Mesenchymal stem cell (in vitro differentiated cells and primary cell): ENCODE measurements around the gene PYGO2.

Experiments used
- DNase-seq: peaks from one replicate; pipeline ENCODE4 v3.0.0-alpha.2; 2013
- H2AFZ ChIP-seq: one replicate; pipeline ENCODE4 v1.6.1; 2013; ENCODE audit warnings: low read depth, mild to moderate bottlenecking, control low read depth, inconsistent platforms, low read length, moderate library complexity
- H2AK5ac ChIP-seq: 2 replicates; pipeline ENCODE4 v1.6.1; 2013; ENCODE audit warnings: low read length, moderate library complexity, mild to moderate bottlenecking, inconsistent platforms; ENCODE audit not compliant: severe bottlenecking
- H2BK120ac ChIP-seq: one replicate; pipeline ENCODE4 v1.6.1; 2013; ENCODE audit warnings: low read depth, mild to moderate bottlenecking, inconsistent platforms, low read length, moderate library complexity
- H2BK12ac ChIP-seq, 2 experiments: one replicate each; pipeline ENCODE4 v1.6.1; 2013; ENCODE audit warnings: inconsistent platforms in 2 of 2, low read length in 2 of 2, mild to moderate bottlenecking in 2 of 2, moderate library complexity in 2 of 2, control low read depth in 1 of 2
- H2BK15ac ChIP-seq: one replicate; pipeline ENCODE4 v1.6.1; 2013; ENCODE audit warnings: mild to moderate bottlenecking, low read depth, inconsistent platforms; ENCODE audit not compliant: poor library complexity, severe bottlenecking
- H2BK5ac ChIP-seq: 2 replicates; pipeline ENCODE4 v1.6.1; 2013; ENCODE audit warnings: low read depth, mild to moderate bottlenecking, low read length, control low read depth, inconsistent platforms; ENCODE audit not compliant: poor library complexity, severe bottlenecking
- H3K14ac ChIP-seq, 2 experiments: one replicate each; pipeline ENCODE4 v1.6.1; 2013; ENCODE audit warnings: inconsistent platforms in 2 of 2, low read length in 2 of 2, control low read depth in 1 of 2, mild to moderate bottlenecking in 1 of 2, moderate library complexity in 1 of 2
- H3K18ac ChIP-seq, 2 experiments: one replicate each; pipeline ENCODE4 v1.6.1; 2013; ENCODE audit warnings: inconsistent platforms in 2 of 2, low read length in 2 of 2, control low read depth in 1 of 2, low read depth in 1 of 2, mild to moderate bottlenecking in 1 of 2
- H3K23ac ChIP-seq, 2 experiments: one replicate each; pipeline ENCODE4 v1.6.1; 2013; ENCODE audit warnings: inconsistent platforms in 2 of 2, low read length in 2 of 2, mild to moderate bottlenecking in 2 of 2, moderate library complexity in 2 of 2, control low read depth in 1 of 2
- H3K27ac ChIP-seq: 2 replicates; pipeline ENCODE4 v1.5.1; 2013; ENCODE audit warnings: mild to moderate bottlenecking, moderate library complexity, low read length, control low read depth, inconsistent platforms; ENCODE audit not compliant: poor library complexity, severe bottlenecking
- H3K27me3 ChIP-seq, 2 experiments: 2 replicates each; pipeline versions ENCODE4 v1.6.1 to v1.7.0; 2013; ENCODE audit warnings: low read length in 2 of 2, mild to moderate bottlenecking in 2 of 2, moderate library complexity in 2 of 2, control low read depth in 1 of 2, inconsistent platforms in 1 of 2; ENCODE audit not compliant: control insufficient read depth in 1 of 2, insufficient read depth in 1 of 2
- H3K36me3 ChIP-seq, 2 experiments: 2 replicates each; pipeline versions ENCODE4 v1.6.1 to v1.7.0; 2013; ENCODE audit warnings: low read length in 2 of 2, control low read depth in 1 of 2, inconsistent platforms in 1 of 2, low read depth in 1 of 2, mild to moderate bottlenecking in 1 of 2; ENCODE audit not compliant: insufficient read depth in 2 of 2, control insufficient read depth in 1 of 2
- H3K4ac ChIP-seq, 2 experiments: one replicate each; pipeline ENCODE4 v1.6.1; 2013; ENCODE audit warnings: inconsistent platforms in 2 of 2, low read length in 2 of 2, mild to moderate bottlenecking in 2 of 2, moderate library complexity in 2 of 2, control low read depth in 1 of 2, low read depth in 1 of 2
- H3K4me1 ChIP-seq: 2 replicates; pipeline ENCODE4 v1.6.1; 2013; ENCODE audit warnings: low read depth, low read length, control low read depth; ENCODE audit not compliant: control insufficient read depth, insufficient read depth
- H3K4me2 ChIP-seq: 2 replicates; pipeline ENCODE4 v1.6.1; 2013; ENCODE audit warnings: low read length, mild to moderate bottlenecking, inconsistent platforms; ENCODE audit not compliant: poor library complexity, severe bottlenecking
- H3K4me3 ChIP-seq, 2 experiments: 2 replicates each; pipeline versions ENCODE4 v1.5.1 to v1.7.0; 2013; ENCODE audit warnings: low read length in 2 of 2, mild to moderate bottlenecking in 2 of 2, control low read depth in 1 of 2, low read depth in 1 of 2; ENCODE audit not compliant: insufficient read depth in 1 of 2
- H3K79me1 ChIP-seq: replicated peaks from 2 replicates; pipeline ENCODE4 v1.6.1; 2013; ENCODE audit warnings: mild to moderate bottlenecking, control low read depth, low read length, inconsistent platforms; ENCODE audit not compliant: poor library complexity, severe bottlenecking
- H3K9ac ChIP-seq: 2 replicates; pipeline ENCODE4 v1.7.0; 2013; ENCODE audit warnings: mild to moderate bottlenecking, low read length, moderate library complexity
- H3K9me3 ChIP-seq: 2 replicates; pipeline ENCODE4 v1.7.0; 2013; ENCODE audit warnings: mild to moderate bottlenecking, low read length; ENCODE audit not compliant: control insufficient read depth
- H4K8ac ChIP-seq: one replicate; pipeline ENCODE4 v1.6.1; 2013; ENCODE audit warnings: inconsistent platforms, mild to moderate bottlenecking, low read length, moderate library complexity
- H4K91ac ChIP-seq: one replicate; pipeline ENCODE4 v1.6.1; 2013; ENCODE audit warnings: mild to moderate bottlenecking, low read length, inconsistent platforms
- WGBS: methylation state at CpG from one replicate; pipeline ENCODE4 v1.1.7; 2013; ENCODE audit warnings: mixed read lengths; 5-methylcytosine and 5-hydroxymethylcytosine counted together

Gene PYGO2

DNA sequence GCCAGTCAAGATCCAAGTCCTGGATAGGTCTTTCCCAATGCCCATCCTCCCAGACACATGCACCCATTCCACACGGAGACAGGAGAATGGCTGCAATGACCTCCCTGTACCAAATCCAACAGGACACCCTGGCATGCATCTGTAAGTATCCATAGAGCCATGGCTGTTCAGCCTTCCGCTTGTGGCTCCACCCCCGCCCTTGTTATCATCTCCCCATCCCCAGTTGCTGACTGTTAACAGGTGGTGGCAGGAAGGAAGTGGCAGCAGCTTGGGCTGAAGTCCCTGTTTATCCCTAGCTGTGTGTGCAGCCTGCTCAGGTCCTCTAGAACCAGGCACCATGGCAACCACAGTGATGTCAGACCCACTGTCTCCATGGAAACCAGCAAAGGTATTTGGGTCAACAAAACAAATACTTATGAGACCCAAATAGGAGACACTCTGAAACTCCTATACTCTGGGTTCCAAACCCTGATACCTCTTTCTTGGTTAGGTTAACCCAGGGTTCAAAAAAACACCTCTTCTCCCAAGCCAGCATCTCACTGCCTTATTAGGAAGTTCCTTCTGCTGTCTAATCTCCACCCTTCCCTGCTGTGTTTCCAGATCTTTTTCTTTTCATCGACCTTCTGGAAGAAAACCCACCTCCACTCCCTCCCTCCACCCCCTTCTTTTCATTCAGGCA is 6.4 kb downstream of the PYGO2 start:
- Histone ChIP-seq H3K27ac (peak overlapping the region; percentile 92), H2AK5ac (peak overlapping the region; percentile 47), H2BK12ac (peak overlapping the region; percentile 9 to 58), H2BK120ac (no peak overlapping the region), H3K14ac (no peak overlapping the region), H2BK15ac (no peak overlapping the region), H3K18ac (no peak overlapping the region), H3K9me3 (no peaks in the 10 kb centered on the region), H3K23ac (no peak overlapping the region), H3K27me3 (no peaks in the 10 kb centered on the region), H3K79me1 (peaks cover 65% of the 10 kb centered on the region), H3K4ac (no peak overlapping the region), H3K9ac (peak overlapping the region; percentile 97), H3K36me3 (peaks cover 31 to 36% of the 10 kb centered on the region in 2 experiments), H2BK5ac (no peak overlapping the region), H3K4me3 (peak overlapping the region in 1 of 2 experiments; percentile 90), H3K4me1 (peaks cover 28% of the 10 kb centered on the region), H4K91ac (no peak overlapping the region), H3K4me2 (peak overlapping the region; percentile 78), H2AFZ (no peak overlapping the region), H4K8ac (peak overlapping the region; percentile 45)
- DNase-seq, result peak; percentile 93
- WGBS, result 34% methylated on average over 4 of the region's 4 CpGs

DNA sequence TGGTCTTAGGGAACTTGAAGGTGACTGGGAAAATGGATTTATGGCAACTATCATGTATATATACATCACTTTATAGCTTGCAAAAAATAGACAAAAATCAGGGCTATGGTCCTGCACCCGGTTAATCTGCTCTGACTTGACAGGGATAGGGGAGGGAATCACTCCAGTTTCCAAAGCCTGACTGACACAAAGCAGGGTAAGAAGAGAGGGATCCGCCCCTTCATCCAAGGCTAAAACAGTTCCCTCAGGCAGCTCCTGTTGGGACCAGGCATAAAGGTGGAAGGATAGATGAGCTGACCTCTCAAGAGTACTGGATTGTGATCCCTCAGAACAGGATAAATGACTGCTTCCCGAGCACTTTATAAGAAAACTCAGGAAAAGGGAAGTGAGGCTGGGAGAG is 7.0 kb downstream of the PYGO2 start:
- Histone ChIP-seq H3K27ac (no peak overlapping the region), H4K8ac (no peak overlapping the region), H2AFZ (no peak overlapping the region), H3K4me2 (no peak overlapping the region), H3K4ac (no peak overlapping the region), H2BK120ac (no peak overlapping the region), H4K91ac (no peak overlapping the region), H2BK12ac (no peak overlapping the region), H3K36me3 (peaks cover 28 to 34% of the 10 kb centered on the region in 2 experiments), H3K4me1 (peaks cover 26% of the 10 kb centered on the region), H3K18ac (no peak overlapping the region), H3K23ac (no peak overlapping the region), H3K27me3 (no peaks in the 10 kb centered on the region), H3K9ac (peak overlapping the region; percentile 97), H3K14ac (no peak overlapping the region), H3K79me1 (peaks cover 63% of the 10 kb centered on the region), H3K4me3 (no peak overlapping the region), H2BK15ac (no peak overlapping the region), H2BK5ac (no peak overlapping the region), H3K9me3 (no peaks in the 10 kb centered on the region), H2AK5ac (no peak overlapping the region)
- WGBS, result 88% methylated on average over 3 of the region's 3 CpGs
- DNase-seq, result no peak

DNA sequence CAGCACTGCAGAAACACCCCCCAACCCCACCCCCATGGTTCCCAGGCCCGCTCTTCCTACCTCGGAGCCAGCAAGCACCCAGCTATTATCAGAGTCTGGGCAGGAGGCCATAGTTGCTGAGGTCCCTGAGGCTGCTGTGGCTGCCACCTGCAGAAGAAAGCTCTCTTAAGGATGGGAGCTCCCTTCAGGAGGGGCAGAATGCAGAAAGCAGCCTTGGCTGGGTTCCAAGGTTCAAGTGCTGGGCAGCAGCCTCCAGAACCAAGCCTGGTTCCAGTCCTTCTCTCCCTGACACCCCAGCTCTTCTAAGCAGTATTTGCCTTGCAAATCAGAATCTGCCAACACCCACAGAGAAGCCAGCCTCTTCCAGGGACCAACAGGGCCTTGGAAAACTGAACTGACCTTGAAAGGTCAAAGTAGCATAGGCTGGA is 8.0 kb downstream of the PYGO2 start:
- no peak for DNase-seq
- Histone ChIP-seq H3K14ac (no peak overlapping the region), H2BK120ac (no peak overlapping the region), H3K23ac (no peak overlapping the region), H3K4ac (no peak overlapping the region), H3K4me2 (no peak overlapping the region), H3K79me1 (peaks cover 57% of the 10 kb centered on the region), H4K91ac (no peak overlapping the region), H3K4me1 (peaks cover 25% of the 10 kb centered on the region), H3K18ac (no peak overlapping the region), H3K9me3 (no peaks in the 10 kb centered on the region), H2BK15ac (no peak overlapping the region), H3K4me3 (no peak overlapping the region), H3K36me3 (peaks cover 19 to 28% of the 10 kb centered on the region in 2 experiments), H2AFZ (no peak overlapping the region), H4K8ac (no peak overlapping the region), H3K27me3 (no peaks in the 10 kb centered on the region), H2AK5ac (no peak overlapping the region), H2BK5ac (no peak overlapping the region), H3K27ac (no peak overlapping the region), H3K9ac (no peak overlapping the region), H2BK12ac (no peak overlapping the region)
- 94% methylated on average over 2 of the region's 2 CpGs for WGBS

DNA sequence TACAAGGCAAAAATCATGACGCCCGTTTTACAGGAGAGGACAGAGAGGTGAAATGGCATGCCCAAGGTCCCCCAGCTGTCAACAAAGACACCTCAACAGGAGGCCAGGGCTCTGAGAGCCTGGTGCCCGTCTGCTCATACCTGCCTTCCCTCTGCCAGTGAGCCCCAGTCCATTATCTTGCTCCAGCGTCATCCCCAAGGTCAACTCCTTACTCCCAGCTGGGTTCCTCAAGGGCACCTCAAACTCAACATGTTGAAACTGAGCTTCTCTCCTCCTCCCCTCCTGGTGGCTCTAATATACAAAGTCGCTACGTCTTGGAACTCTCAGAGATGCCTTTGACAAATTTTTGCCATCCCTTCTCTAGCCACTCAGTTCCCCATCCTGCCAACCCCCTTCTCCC is 8.9 kb downstream of the PYGO2 start:
- Histone ChIP-seq H3K4me2 (no peak overlapping the region), H3K4me1 (peaks cover 25% of the 10 kb centered on the region), H2BK120ac (no peak overlapping the region), H2AK5ac (no peak overlapping the region), H2BK5ac (no peak overlapping the region), H3K9me3 (no peaks in the 10 kb centered on the region), H3K27ac (no peak overlapping the region), H2BK15ac (no peak overlapping the region), H3K79me1 (peaks cover 56% of the 10 kb centered on the region), H3K4ac (no peak overlapping the region), H3K14ac (no peak overlapping the region), H3K9ac (no peak overlapping the region), H2AFZ (no peak overlapping the region), H2BK12ac (no peak overlapping the region), H4K91ac (no peak overlapping the region), H3K4me3 (no peak overlapping the region), H3K36me3 (peaks cover 13 to 32% of the 10 kb centered on the region in 2 experiments), H4K8ac (no peak overlapping the region), H3K27me3 (no peaks in the 10 kb centered on the region), H3K23ac (no peak overlapping the region), H3K18ac (no peak overlapping the region)
- WGBS, result 88% methylated on average over 6 of the region's 6 CpGs
- no peak for DNase-seq
